Erythroblast (primary cell): ENCODE results near the gene C16orf96.

Experiments used
- GATA1 ChIP-seq: IDR thresholded peaks from 2 replicates; pipeline ENCODE4 v1.6.1; 2011; ENCODE audit warnings: low read depth, mild to moderate bottlenecking, control low read depth, low read length, moderate library complexity
- POLR2A ChIP-seq: IDR thresholded peaks from 2 replicates; pipeline ENCODE4 v1.6.1; 2011; ENCODE audit warnings: mild to moderate bottlenecking, low read length

- TF ChIP-seq POLR2A (no peak), GATA1 (no peak)
These were observed 36.7 kb upstream of the C16orf96 start for GRCh38 chr16:4519274-4520058.
